MM.1S (cell line): ENCODE results near the gene IQSEC1.

Experiments
- DNase-seq: peaks from one replicate; pipeline ENCODE4 v3.0.0-alpha.2; 2015
- H2AFZ ChIP-seq: fragments of 300-600 bp; sonication (generic); 2 replicates; pipeline ENCODE4 v1.6.0; 2016; ENCODE audit warnings: antibody characterized with exemption, low read length
- H3F3A ChIP-seq: fragments of 300-600 bp; sonication (generic); 2 replicates; pipeline ENCODE4 v1.6.1; 2016; ENCODE audit warnings: mild to moderate bottlenecking, antibody characterized with exemption, low read length, moderate library complexity, mixed read lengths; ENCODE audit not compliant: insufficient read depth
- H3K27ac ChIP-seq: fragments of 300-600 bp; sonication (generic); 2 replicates; pipeline ENCODE4 v1.5.1; 2016; ENCODE audit warnings: mild to moderate bottlenecking, low read length
- H3K27me3 ChIP-seq: fragments of 300-600 bp; sonication (generic); replicated peaks from 2 replicates; pipeline ENCODE4 v1.6.0; 2016; ENCODE audit warnings: low read length; ENCODE audit not compliant: insufficient read depth
- H3K36me3 ChIP-seq: fragments of 300-600 bp; sonication (generic); replicated peaks from 2 replicates; pipeline ENCODE4 v1.6.1; 2016; ENCODE audit warnings: mild to moderate bottlenecking, low read length, mixed read lengths; ENCODE audit not compliant: insufficient read depth
- H3K4me1 ChIP-seq: fragments of 300-600 bp; sonication (generic); 2 replicates; pipeline ENCODE4 v1.6.1; 2016; ENCODE audit warnings: low read length, mixed read lengths
- H3K4me2 ChIP-seq: fragments of 300-600 bp; sonication (generic); 2 replicates; pipeline ENCODE4 v1.6.0; 2016; ENCODE audit warnings: low read depth, low read length
- H3K4me3 ChIP-seq: fragments of 300-600 bp; sonication (generic); 2 replicates; pipeline ENCODE4 v1.5.1; 2016; ENCODE audit warnings: low read length, mixed read lengths
- H3K79me2 ChIP-seq: fragments of 300-600 bp; sonication (generic); 2 replicates; pipeline ENCODE4 v1.6.1; 2016; ENCODE audit warnings: mixed run types, low read length, mixed read lengths
- H3K9ac ChIP-seq: fragments of 300-600 bp; sonication (generic); 2 replicates; pipeline ENCODE4 v1.6.1; 2016; ENCODE audit warnings: low read length, mixed read lengths
- H3K9me2 ChIP-seq: fragments of 300-600 bp; sonication (generic); replicated peaks from 2 replicates; pipeline ENCODE4 v1.6.1; 2016; ENCODE audit warnings: mild to moderate bottlenecking, low read length, mixed read lengths; ENCODE audit not compliant: insufficient read depth
- H3K9me3 ChIP-seq: fragments of 300-600 bp; sonication (generic); replicated peaks from 2 replicates; pipeline ENCODE4 v1.6.1; 2016; ENCODE audit warnings: mild to moderate bottlenecking, low read length, mixed read lengths; ENCODE audit not compliant: insufficient read depth
- H4K20me1 ChIP-seq: fragments of 300-600 bp; sonication (generic); 2 replicates; pipeline ENCODE4 v1.6.1; 2016; ENCODE audit warnings: mild to moderate bottlenecking, low read length, moderate library complexity, mixed read lengths; ENCODE audit not compliant: insufficient read depth
- EZH2 ChIP-seq: fragments of 300-600 bp; sonication (generic); optimal IDR thresholded peaks from 2 replicates; pipeline ENCODE3; 2017; ENCODE audit warnings: low read depth, mild to moderate bottlenecking, antibody characterized with exemption, low read length, mixed read lengths
- EZH2phosphoT487 ChIP-seq: fragments of 300-600 bp; sonication (generic); IDR thresholded peaks from 2 replicates; pipeline ENCODE4 v1.6.1; 2018; ENCODE audit warnings: antibody characterized with exemption, low read length
- TF ChIP-seq, protein P1 (sequence below): fragments of 300-600 bp; sonication (generic); IDR thresholded peaks from 2 replicates; pipeline ENCODE4 v1.5.1; 2016; ENCODE audit warnings: antibody characterized with exemption, low read length, mixed read lengths

The IQSEC1 gene

DNA sequence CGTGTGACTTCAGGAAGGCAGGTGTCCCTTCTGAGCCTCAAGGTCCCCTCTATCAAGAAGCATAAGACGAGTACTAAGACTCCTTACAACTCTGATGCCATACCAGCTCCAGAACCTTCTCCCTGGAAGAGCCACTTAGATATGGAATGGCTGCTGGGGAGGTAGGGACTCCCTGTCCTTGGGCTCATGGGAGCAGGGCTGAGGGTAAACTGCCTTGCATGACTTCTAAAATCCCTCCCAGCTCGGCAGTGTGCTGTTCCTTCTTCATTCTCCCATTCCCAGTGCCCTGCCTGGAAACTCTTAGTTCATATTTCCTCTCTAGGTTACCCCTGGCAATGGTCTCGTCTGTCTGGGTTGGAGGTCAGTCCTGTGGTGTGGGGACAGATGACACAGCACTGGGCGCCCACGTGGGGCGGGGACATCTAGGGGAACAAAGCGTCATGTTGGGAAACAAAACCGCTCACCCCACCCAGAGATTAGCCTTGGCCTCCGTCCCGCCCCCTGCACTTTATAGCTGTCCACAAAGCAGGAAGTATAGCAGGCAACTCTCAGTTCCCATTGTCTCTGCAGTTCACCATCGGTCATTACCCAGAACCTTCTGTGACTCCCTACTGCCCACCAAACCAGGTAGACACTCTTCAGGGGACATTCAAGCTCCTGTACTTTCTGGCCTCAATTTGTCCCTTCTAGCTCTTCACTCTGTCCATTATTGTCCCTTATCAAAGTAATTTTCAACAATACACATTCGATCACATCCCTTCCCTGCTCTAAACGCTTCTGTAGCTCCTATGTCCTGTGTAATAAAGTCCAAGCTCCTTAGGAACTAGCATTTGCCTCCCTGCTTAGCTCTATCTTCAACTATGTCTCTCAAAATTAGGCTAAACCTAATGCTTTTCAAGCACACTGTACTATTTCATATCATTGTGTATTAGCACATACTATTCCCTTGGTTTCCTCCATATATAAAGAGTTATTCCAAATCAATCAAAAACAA is 73.8 kb downstream of the IQSEC1 start:
- H3F3A ChIP-seq, result peaks cover 62% of the 10 kb centered on the region
- H3K4me3 ChIP-seq, result 0 out of 2 replicates have a peak overlapping the region, but pooled peaks have one; percentile 7
- H3K27me3 ChIP-seq, result no peaks in the 10 kb centered on the region
- no peaks in the 10 kb centered on the region for H3K9me3 ChIP-seq
- peaks cover 97% of the 10 kb centered on the region for H3K79me2 ChIP-seq
- H2AFZ ChIP-seq, result no peak overlapping the region
- no peaks in the 10 kb centered on the region for H4K20me1 ChIP-seq
- peaks cover 6% of the 10 kb centered on the region for H3K36me3 ChIP-seq
- DNase-seq, result peak; percentile 81
- H3K4me1 ChIP-seq, result peaks cover 81% of the 10 kb centered on the region
- TF ChIP-seq EZH2phosphoT487 (no peak), EZH2 (no peak)
- TF ChIP-seq, protein P1, sequence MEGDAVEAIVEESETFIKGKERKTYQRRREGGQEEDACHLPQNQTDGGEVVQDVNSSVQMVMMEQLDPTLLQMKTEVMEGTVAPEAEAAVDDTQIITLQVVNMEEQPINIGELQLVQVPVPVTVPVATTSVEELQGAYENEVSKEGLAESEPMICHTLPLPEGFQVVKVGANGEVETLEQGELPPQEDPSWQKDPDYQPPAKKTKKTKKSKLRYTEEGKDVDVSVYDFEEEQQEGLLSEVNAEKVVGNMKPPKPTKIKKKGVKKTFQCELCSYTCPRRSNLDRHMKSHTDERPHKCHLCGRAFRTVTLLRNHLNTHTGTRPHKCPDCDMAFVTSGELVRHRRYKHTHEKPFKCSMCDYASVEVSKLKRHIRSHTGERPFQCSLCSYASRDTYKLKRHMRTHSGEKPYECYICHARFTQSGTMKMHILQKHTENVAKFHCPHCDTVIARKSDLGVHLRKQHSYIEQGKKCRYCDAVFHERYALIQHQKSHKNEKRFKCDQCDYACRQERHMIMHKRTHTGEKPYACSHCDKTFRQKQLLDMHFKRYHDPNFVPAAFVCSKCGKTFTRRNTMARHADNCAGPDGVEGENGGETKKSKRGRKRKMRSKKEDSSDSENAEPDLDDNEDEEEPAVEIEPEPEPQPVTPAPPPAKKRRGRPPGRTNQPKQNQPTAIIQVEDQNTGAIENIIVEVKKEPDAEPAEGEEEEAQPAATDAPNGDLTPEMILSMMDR, result no peak
- peak overlapping the region; percentile 48 for H3K9ac ChIP-seq
- no peaks in the 10 kb centered on the region for H3K9me2 ChIP-seq
- H3K4me2 ChIP-seq, result peak overlapping the region; percentile 44
- peak overlapping the region; percentile 78 for H3K27ac ChIP-seq

DNA sequence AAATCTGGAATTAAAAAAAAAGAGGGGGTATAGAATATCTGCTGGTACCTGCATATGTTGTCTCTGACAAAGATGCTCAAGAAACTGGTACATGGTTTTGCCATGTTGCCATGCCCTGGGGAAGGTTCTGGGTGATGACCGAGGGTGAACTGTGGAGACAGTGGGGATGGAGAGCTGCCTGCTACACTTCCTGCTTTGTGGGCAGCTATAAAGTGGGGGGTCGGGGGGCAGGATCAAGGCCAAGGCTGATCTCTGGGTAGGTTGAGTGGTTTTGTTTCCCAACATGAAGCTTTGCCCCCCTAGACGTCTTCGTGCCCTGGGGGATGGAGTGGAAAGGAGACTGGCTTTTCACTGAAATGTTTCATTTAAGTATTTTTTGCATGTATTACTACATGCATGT is 74.6 kb downstream of the IQSEC1 start:
- H3K4me1 ChIP-seq, result peaks cover 73% of the 10 kb centered on the region
- no peak for TF ChIP-seq EZH2phosphoT487
- TF ChIP-seq, protein P1, result no peak
- TF ChIP-seq EZH2, result no peak
- no peaks in the 10 kb centered on the region for H3K9me2 ChIP-seq
- peaks cover 6% of the 10 kb centered on the region for H3K36me3 ChIP-seq
- H3K27ac ChIP-seq, result peak overlapping the region; percentile 78; the same call in 1 of the 2 replicates
- H3K4me3 ChIP-seq, result no peak overlapping the region
- no peaks in the 10 kb centered on the region for H3K9me3 ChIP-seq
- H2AFZ ChIP-seq, result no peak overlapping the region
- peak overlapping the region; percentile 44; the same call in 1 of the 2 replicates for H3K4me2 ChIP-seq
- H3F3A ChIP-seq, result peaks cover 56% of the 10 kb centered on the region
- H4K20me1 ChIP-seq, result no peaks in the 10 kb centered on the region
- H3K79me2 ChIP-seq, result peaks cover 94% of the 10 kb centered on the region
- peak overlapping the region; percentile 48; the same call in 1 of the 2 replicates for H3K9ac ChIP-seq
- no peak for DNase-seq
- H3K27me3 ChIP-seq, result no peaks in the 10 kb centered on the region

DNA sequence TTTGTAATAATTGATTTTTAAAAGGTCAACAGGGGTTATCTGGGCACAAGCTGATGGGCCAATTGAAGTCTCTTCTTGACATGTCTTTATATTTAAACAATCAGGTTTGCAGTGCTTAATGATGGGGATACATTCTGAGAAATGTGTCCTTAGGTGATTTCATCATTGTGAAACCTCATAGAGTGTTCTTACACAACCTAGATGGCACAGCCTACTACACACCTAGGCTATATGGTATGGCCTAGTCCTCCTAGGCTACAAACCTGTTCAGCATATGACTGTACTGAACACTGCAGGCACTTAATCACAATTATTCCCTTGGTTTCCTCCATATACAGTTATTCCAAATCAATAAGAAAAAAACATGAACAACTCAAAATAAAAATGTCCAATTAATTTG is 75.8 kb downstream of the IQSEC1 start:
- H3K36me3 ChIP-seq, result peaks cover 6% of the 10 kb centered on the region
- H3K27me3 ChIP-seq, result no peaks in the 10 kb centered on the region
- no peak overlapping the region for H3K9ac ChIP-seq
- H3K79me2 ChIP-seq, result peaks cover 93% of the 10 kb centered on the region
- H3K4me1 ChIP-seq, result peaks cover 60% of the 10 kb centered on the region
- TF ChIP-seq, protein P1, result no peak
- H3K9me3 ChIP-seq, result no peaks in the 10 kb centered on the region
- no peaks in the 10 kb centered on the region for H4K20me1 ChIP-seq
- H3K4me3 ChIP-seq, result no peak overlapping the region
- H3F3A ChIP-seq, result peaks cover 44% of the 10 kb centered on the region
- no peaks in the 10 kb centered on the region for H3K9me2 ChIP-seq
- H3K4me2 ChIP-seq, result no peak overlapping the region
- H2AFZ ChIP-seq, result no peak overlapping the region
- no peak for DNase-seq
- no peak overlapping the region for H3K27ac ChIP-seq
